Left renal cortex interstitium (tissue), 4 donors: Measurements from ENCODE around the gene TCF19. TPM values are rescaled to one million over a fixed set of nuclear protein-coding genes. Genes with fewer than 3 reads are reported as not detected.

Experiments used
- DNase-seq, 4 donors: peaks; one replicate each; pipeline ENCODE4 v3.0.0-alpha.2; 2013; ENCODE audit warnings: low read depth in 4 of 4, low spot score in 2 of 4, missing footprints in 1 of 4
- polyA plus RNA-seq, 4 donors: library from polyadenylated mRNA; unstranded; fragments of 120-200 nt; gene quantifications; one replicate each; pipeline ENCODE4 v1.2.1, GENCODE V29; 2013; ENCODE audit not compliant: insufficient read length in 4 of 4

TCF19 gene
- polyA plus RNA-seq, 4 donors, result 17.1 to 20.8 (median 18.8) TPM

DNA sequence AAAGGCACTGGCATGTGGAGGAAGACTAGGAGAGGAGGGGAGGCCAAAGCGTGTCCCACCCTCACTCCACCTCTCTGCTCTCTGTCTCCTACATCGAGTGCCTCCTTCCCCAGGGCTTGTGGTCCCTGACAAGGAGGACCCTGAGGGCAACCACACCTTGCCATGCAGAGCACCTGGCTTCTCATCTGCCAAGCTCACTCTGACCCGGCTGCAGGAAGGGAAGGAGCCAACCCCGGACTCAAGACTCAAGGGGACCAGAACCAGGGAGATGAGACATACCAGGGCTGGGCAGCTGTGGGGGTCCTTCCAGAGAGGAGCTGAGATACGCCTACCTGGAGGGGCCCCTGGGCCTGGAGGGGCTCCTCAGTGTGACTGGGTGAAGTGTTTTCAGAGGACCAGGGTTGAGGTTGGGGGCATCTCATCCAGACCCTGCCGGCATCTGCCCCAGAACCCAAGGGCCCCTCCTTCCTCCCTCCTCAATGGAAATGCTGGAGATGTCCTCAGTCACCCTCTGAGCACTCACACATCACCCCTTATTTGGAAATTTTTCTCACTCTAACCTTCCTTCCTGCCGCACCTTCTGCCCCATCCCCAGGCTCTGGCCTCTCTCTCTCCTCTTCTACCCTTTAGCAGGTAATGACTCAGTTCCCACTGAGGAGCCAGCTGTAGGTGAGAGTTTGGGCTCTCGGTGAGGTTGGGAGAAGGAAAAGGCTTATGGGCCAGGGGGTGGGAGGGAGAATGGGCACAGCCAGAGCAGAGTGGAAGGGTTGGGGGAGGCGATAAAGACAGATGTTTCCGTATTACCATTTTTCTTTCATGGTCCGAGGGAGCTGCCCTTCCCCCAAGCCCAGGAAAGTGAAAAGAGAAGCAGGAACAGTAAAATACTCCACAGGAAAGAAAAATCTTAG, 44.1 kb downstream of the TCF19 start:
- DNase-seq, result no peak

DNA sequence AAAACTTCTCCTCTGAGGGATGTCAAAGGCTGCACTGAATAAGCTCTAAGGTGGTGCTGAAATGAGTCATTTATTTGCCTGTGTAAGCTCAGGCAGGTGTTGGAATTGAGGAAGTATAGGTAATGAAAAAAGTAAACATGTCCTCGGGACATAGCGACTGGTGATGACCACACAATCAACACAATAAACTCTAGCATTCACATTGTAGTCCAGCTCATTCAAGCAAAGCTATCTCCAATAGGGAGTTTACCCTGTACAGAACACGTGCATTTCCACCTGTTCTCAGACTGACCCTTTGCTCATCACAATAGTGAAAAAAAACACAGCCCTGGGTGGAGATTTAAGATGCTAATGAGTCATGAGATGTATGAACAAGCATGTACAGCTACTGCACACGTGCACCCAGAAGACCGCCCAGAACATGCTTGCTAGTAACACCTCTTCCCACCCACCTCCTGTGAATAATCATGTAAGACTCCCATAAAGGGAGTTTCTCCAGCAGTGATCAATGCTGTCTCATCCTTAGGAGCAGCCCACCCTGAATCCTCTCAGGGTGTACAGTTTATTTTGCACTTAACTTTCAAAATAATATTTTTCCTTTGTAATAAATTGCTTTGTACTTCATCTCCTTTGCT, 45.1 kb downstream of the TCF19 start:
- no peak for DNase-seq

DNA sequence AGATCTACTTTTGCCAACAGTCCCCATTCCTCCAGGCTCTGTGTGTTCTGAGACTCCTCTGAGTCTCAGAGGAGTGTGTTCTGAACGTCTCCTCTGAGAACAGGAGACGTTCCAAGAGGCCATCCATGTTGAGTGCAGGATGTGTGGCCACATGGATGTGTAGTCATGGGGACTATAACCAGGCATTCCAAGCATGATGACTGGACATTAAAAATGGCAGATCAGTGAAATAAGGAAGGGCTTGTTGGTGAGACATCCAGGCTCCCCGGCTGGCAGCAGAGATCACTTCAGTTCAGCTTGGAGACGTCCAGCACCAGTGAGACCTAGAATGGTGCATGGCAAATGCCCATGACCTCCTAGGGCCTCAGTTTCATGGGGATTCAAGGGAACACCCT, 46.4 kb downstream of the TCF19 start:
- DNase-seq, result no peak

DNA sequence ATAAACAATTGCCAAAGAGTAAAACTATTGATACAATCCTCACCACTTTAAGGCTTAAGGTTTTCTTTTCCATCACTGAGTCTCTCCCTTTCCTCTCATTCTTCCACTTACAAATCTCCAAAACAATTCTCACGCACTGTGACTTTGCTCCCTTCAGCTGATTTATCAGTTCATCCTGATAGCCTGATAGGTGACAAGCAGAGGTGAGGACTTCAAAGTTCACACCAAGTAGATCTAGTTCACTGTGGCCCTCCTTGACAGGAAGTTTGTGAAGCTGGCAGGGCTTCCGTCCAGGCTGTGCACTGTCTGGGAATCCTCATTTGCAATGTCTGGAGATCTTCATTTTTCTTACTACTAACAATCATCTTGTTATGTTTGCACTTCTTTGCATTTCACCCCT, 47.2 kb downstream of the TCF19 start:
- DNase-seq, result no peak

DNA sequence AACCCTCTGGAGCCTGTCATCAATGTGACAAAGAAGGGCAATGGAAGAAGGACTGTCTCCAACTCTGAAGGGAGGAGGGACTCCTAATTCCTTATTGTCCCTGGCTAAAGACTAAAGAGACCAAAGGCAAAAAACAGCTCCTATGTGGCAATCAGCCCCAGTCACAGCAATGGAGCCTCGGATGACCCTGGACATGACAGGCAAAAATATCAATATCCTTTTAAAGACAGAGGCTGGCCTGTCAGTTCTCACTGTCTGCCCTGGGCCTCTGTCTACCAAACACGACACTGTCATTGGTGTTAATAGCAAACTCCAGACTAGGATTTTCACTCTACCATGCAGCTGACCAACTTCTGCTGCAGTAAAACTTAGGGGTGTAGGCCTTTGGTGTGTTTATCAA, 50.1 kb downstream of the TCF19 start:
- no peak for DNase-seq

DNA sequence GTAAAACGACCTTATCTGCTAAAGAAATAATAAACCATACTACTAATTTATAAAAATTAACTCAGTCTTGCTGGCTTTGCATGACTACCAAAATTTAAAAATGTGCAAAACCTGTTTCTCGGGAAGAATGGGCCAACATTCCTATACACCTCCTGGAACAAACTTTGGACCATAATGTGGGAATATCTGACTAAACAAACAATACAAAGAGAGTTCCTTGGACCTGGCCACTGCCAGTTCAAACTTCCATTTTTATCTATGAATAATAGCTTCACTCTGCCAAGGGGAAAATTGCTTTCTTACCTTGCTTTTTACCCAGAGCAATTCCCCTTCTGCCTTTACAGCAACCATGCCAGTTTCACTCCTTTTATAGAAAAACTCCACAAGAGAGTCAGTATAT, 50.7 kb downstream of the TCF19 start:
- DNase-seq, result no peak

DNA sequence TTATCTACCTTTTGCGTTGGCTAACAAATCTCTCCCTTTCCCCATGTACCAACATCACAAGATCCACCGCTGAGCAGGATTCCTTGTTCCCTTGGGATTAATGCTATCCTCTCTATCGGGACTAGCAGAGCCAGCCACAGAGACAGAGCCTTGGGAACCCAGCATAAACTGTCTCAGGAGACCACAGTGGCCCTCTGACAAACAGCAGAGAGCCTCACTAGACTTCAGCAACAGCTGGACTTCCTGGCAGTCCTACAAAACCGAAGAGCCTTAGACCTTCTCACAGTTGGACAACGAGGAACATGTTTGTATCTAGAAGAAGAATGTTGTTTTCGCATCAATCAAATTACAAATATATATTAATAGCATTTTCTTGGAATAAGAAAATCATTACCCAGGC, 51.7 kb downstream of the TCF19 start:
- no peak for DNase-seq

DNA sequence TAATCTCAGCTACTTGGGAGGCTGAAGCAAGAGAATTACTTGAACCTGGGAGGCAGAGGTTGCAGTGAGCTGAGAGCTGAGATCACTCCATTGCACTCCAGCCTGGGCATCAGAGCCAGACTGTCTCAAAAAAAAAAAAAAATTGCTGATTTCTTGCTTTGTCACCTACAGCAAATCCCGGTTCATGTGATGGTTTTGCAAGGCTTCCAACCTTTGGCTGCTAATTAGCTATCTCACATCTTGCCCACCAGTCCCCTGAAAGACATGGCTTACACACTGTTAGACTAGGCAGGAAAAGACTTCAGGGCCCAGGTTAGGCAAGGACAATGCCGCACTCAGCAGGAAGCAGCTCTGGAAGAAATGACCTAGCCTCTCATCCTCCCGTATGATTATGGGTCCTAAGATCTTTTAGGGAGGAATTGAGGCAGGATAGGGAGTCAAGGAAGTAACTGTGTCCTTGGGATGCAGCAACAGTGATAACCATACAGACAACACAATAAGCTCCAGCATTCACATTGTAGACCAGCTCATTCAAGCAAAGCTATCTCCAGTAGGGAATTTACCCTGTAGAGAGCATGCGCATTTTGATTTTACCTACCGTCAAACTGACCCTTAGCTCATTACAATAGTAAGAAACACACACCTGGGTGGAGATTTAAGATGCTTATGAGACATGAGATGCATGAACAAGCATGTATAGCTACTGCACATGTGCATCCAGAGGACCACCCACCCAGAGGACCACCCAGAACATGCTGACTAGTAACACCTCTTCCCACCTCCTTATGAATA, 52.5 kb downstream of the TCF19 start:
- no peak for DNase-seq

Other genes starting within 250 kb of the TCF19 start
- 10 to 100 TPM; 28.6 to 54.8 (median 40.8) TPM for gene VARS2, start 244.4 kb upstream of the TCF19 start, polyA plus RNA-seq
- 1 to 10 TPM in 3 of 4 donors, under 1 TPM in 1; 0.95 to 1.3 (median 1.1) TPM for gene SFTA2, start 226.4 kb upstream of the TCF19 start, polyA plus RNA-seq
- gene MUCL3, start 217.6 kb upstream of the TCF19 start, polyA plus RNA-seq, result under 1 TPM in 3 of 4 donors, not detected in 1; 0.07 to 0.13 (median 0.13) TPM
- under 1 TPM in 1 of 4 donors, not detected in 3; 0.03 TPM for gene MUC21, start 174.9 kb upstream of the TCF19 start, polyA plus RNA-seq
- gene MUC22, start 148.1 kb upstream of the TCF19 start, polyA plus RNA-seq, result not detected
- not detected for gene C6orf15, start 46.0 kb upstream of the TCF19 start, polyA plus RNA-seq
- gene PSORS1C1, start 43.8 kb upstream of the TCF19 start, polyA plus RNA-seq, result under 1 TPM in 3 of 4 donors, not detected in 1; 0.05 to 0.34 (median 0.21) TPM
- not detected for gene CDSN, start 38.1 kb upstream of the TCF19 start, polyA plus RNA-seq
- under 1 TPM in 1 of 4 donors, not detected in 3; 0.22 TPM for gene PSORS1C2, start 19.5 kb upstream of the TCF19 start, polyA plus RNA-seq
- gene CCHCR1, start 787 bp upstream of the TCF19 start, polyA plus RNA-seq, result 10 to 100 TPM; 24.0 to 47.0 (median 34.0) TPM
- 10 to 100 TPM in 1 of 4 donors, 1 to 10 TPM in 3; 1.8 to 10.1 (median 5.2) TPM for gene POU5F1, start 12.1 kb downstream of the TCF19 start, polyA plus RNA-seq
- gene HLA-C, start 113.5 kb downstream of the TCF19 start, polyA plus RNA-seq, result 100 to 1,000 TPM in 2 of 4 donors, 10 to 100 TPM in 2; 63.5 to 225 (median 116) TPM
- gene HLA-B, start 198.6 kb downstream of the TCF19 start, polyA plus RNA-seq, result 100 to 1,000 TPM; 118 to 163 (median 137) TPM
- gene MICA, start 245.0 kb downstream of the TCF19 start, polyA plus RNA-seq, result 10 to 100 TPM in 1 of 4 donors, 1 to 10 TPM in 3; 3.6 to 10.9 (median 8.0) TPM